IMR-90 (cell line): ENCODE measurements around the gene NTNG2. TPM values are rescaled to one million over a fixed set of nuclear protein-coding genes. Genes with fewer than 3 reads are reported as not detected.

Experiments used
- ATAC-seq: fragments of 200-7000 bp; cut with Tn5 transposase; 2 replicates; pipeline ENCODE4 v1.9.1; 2020; ENCODE audit warnings: low read depth, mild to moderate bottlenecking, moderate library complexity
- BruUV-seq: library from RNA; stranded (reverse); fragments of 400-500 nt; replicated peaks from 2 replicates; lab custom pipeline; 2021; lab: Mats Ljungman, UMichigan
- CTCF ChIA-PET: fragments of 300-600 bp; formaldehyde crosslinking; extraction: SDS; loops from one replicate; lab custom pipeline; 2021; ENCODE audit warnings: antibody characterized with exemption; lab: Yijun Ruan, JAX
- POLR2A ChIA-PET: fragments of 300-600 bp; sonication (Branson Sonifier 250); formaldehyde crosslinking; loops from one replicate; lab custom pipeline; 2022; ENCODE audit warnings: antibody characterized with exemption; ENCODE audit not compliant: unreplicated experiment; lab: Charles Lee
- DNase-seq: peaks from one replicate; pipeline ENCODE4 v3.0.0; 2013
- H2AFZ ChIP-seq: replicated peaks from 2 replicates; pipeline ENCODE3; 2013; ENCODE audit warnings: low read length, mild to moderate bottlenecking; ENCODE audit not compliant: poor library complexity
- H2AK5ac ChIP-seq: 2 replicates; pipeline ENCODE4 v1.6.1; 2013; ENCODE audit warnings: low read depth, low read length, inconsistent platforms
- H2AK9ac ChIP-seq: replicated peaks from 2 replicates; pipeline ENCODE3; 2013; ENCODE audit warnings: mild to moderate bottlenecking, low read depth, low read length, moderate library complexity; ENCODE audit not compliant: poor library complexity
- H2BK120ac ChIP-seq: 2 replicates; pipeline ENCODE4 v1.6.1; 2013; ENCODE audit warnings: low read depth, low read length, inconsistent platforms
- H2BK15ac ChIP-seq: 3 replicates; pipeline ENCODE4 v1.6.1; 2013; ENCODE audit warnings: low read depth, low read length, inconsistent platforms
- H2BK20ac ChIP-seq: 2 replicates; pipeline ENCODE4 v1.6.1; 2013; ENCODE audit warnings: low read depth, mild to moderate bottlenecking, inconsistent platforms, low read length, moderate library complexity
- H2BK5ac ChIP-seq: 2 replicates; pipeline ENCODE4 v1.6.1; 2013; ENCODE audit warnings: mild to moderate bottlenecking, low read depth, low read length, inconsistent platforms; ENCODE audit not compliant: poor library complexity, severe bottlenecking
- H3K14ac ChIP-seq: replicated peaks from 2 replicates; pipeline ENCODE4 v1.6.1; 2013; ENCODE audit warnings: low read depth, low read length, inconsistent platforms
- H3K18ac ChIP-seq: 2 replicates; pipeline ENCODE4 v1.6.1; 2013; ENCODE audit warnings: low read depth, low read length, control low read depth
- H3K23ac ChIP-seq: 2 replicates; pipeline ENCODE4 v1.6.1; 2013; ENCODE audit warnings: low read depth, low read length, inconsistent platforms
- H3K27ac ChIP-seq: 2 replicates; pipeline ENCODE4 v1.5.1; 2013; ENCODE audit warnings: mild to moderate bottlenecking, control low read depth, low read length; ENCODE audit not compliant: insufficient read depth
- H3K27me3 ChIP-seq: 2 replicates; pipeline ENCODE4 v1.6.1; 2013; ENCODE audit warnings: low read length; ENCODE audit not compliant: control insufficient read depth, insufficient read depth
- H3K36me3 ChIP-seq: 2 replicates; pipeline ENCODE4 v1.6.1; 2013; ENCODE audit warnings: low read length, mixed read lengths; ENCODE audit not compliant: control insufficient read depth, insufficient read depth
- H3K4ac ChIP-seq: 2 replicates; pipeline ENCODE4 v1.6.1; 2013; ENCODE audit warnings: low read depth, low read length, inconsistent platforms
- H3K4me1 ChIP-seq: 2 replicates; pipeline ENCODE4 v1.6.1; 2013; ENCODE audit warnings: low read length, mixed read lengths; ENCODE audit not compliant: control insufficient read depth, insufficient read depth
- H3K4me2 ChIP-seq: 2 replicates; pipeline ENCODE4 v1.6.1; 2013; ENCODE audit warnings: low read depth, mild to moderate bottlenecking, control low read depth, low read length, moderate library complexity
- H3K4me3 ChIP-seq: 2 replicates; pipeline ENCODE4 v1.5.1; 2013; ENCODE audit warnings: low read depth, mild to moderate bottlenecking, control low read depth, low read length, moderate library complexity; ENCODE audit not compliant: insufficient read depth
- H3K56ac ChIP-seq: 2 replicates; pipeline ENCODE4 v1.6.1; 2013; ENCODE audit warnings: low read length, inconsistent platforms; ENCODE audit not compliant: insufficient read depth; ENCODE audit errors: extremely low read depth
- H3K79me1 ChIP-seq, 2 experiments: 2 replicates each; pipeline ENCODE4 v1.6.1; 2013; ENCODE audit warnings: low read length in 2 of 2, inconsistent platforms in 1 of 2, low read depth in 1 of 2
- H3K9ac ChIP-seq: 2 replicates; pipeline ENCODE4 v1.6.1; 2013; ENCODE audit warnings: low read depth, low read length, control low read depth
- H3K9me1 ChIP-seq: 2 replicates; pipeline ENCODE4 v1.6.1; 2013; ENCODE audit warnings: low read length, inconsistent platforms; ENCODE audit not compliant: insufficient read depth
- H3K9me3 ChIP-seq: 2 replicates; pipeline ENCODE4 v1.6.1; 2013; ENCODE audit warnings: low read length; ENCODE audit not compliant: control insufficient read depth, insufficient read depth
- H4K20me1 ChIP-seq: 2 replicates; pipeline ENCODE4 v1.6.1; 2013; ENCODE audit warnings: low read length, inconsistent platforms; ENCODE audit not compliant: insufficient read depth
- H4K5ac ChIP-seq: 2 replicates; pipeline ENCODE4 v1.6.1; 2013; ENCODE audit warnings: mild to moderate bottlenecking, low read depth, low read length, control low read depth
- H4K8ac ChIP-seq, 2 experiments: 2 replicates each; pipeline ENCODE4 v1.6.1; 2013; ENCODE audit warnings: low read depth in 2 of 2, low read length in 2 of 2, control low read depth in 1 of 2, inconsistent platforms in 1 of 2
- H4K91ac ChIP-seq: 2 replicates; pipeline ENCODE4 v1.6.1; 2013; ENCODE audit warnings: low read depth, low read length, inconsistent platforms; ENCODE audit not compliant: insufficient read depth
- BHLHE40 ChIP-seq: fragments of 150-350 bp; IDR thresholded peaks from 2 replicates; pipeline ENCODE4 v1.6.1; 2016; ENCODE audit warnings: mild to moderate bottlenecking, low read depth, low read length
- CEBPB ChIP-seq: IDR thresholded peaks from 2 replicates; pipeline ENCODE4 v1.6.1; 2012; ENCODE audit warnings: low read depth, low read length, improper control_type of control experiment
- CHD1 ChIP-seq: IDR thresholded peaks from 2 replicates; pipeline ENCODE4 v1.6.1; 2012; ENCODE audit warnings: low read depth, low read length, improper control_type of control experiment
- CTCF ChIP-seq: conservative IDR thresholded peaks from 2 replicates; pipeline ENCODE4 v1.5.1; 2012; ENCODE audit warnings: mild to moderate bottlenecking, low read depth, low read length, improper control_type of control experiment
- ELK1 ChIP-seq: fragments of 150-350 bp; IDR thresholded peaks from 2 replicates; pipeline ENCODE4 v1.6.1; 2016; ENCODE audit warnings: low read depth, mild to moderate bottlenecking, low read length, moderate library complexity, borderline replicate concordance
- FOS ChIP-seq: fragments of 150-350 bp; IDR thresholded peaks from 2 replicates; pipeline ENCODE4 v1.6.1; 2016; ENCODE audit warnings: low read depth, low read length
- MAFK ChIP-seq: IDR thresholded peaks from 2 replicates; pipeline ENCODE4 v1.6.1; 2012; ENCODE audit warnings: low read depth, low read length, improper control_type of control experiment
- MAZ ChIP-seq: IDR thresholded peaks from 2 replicates; pipeline ENCODE4 v1.6.1; 2012; ENCODE audit warnings: low read depth, mild to moderate bottlenecking, low read length, improper control_type of control experiment, moderate library complexity, borderline replicate concordance
- MXI1 ChIP-seq: IDR thresholded peaks from 2 replicates; pipeline ENCODE4 v1.6.1; 2012; ENCODE audit warnings: low read depth, mild to moderate bottlenecking, low read length, moderate library complexity, borderline replicate concordance
- NFE2L2 ChIP-seq: fragments of 150-350 bp; IDR thresholded peaks from 2 replicates; pipeline ENCODE4 v1.6.1; 2016; ENCODE audit warnings: low read depth, mild to moderate bottlenecking, low read length
- POLR2A ChIP-seq: IDR thresholded peaks from 2 replicates; pipeline ENCODE4 v1.6.1; 2012; ENCODE audit warnings: mild to moderate bottlenecking, low read depth, low read length
- RAD21 ChIP-seq: IDR thresholded peaks from 2 replicates; pipeline ENCODE4 v1.6.1; 2012; ENCODE audit warnings: low read length, improper control_type of control experiment
- RCOR1 ChIP-seq: IDR thresholded peaks from 2 replicates; pipeline ENCODE4 v1.6.1; 2012; ENCODE audit warnings: mild to moderate bottlenecking, low read length, improper control_type of control experiment; ENCODE audit not compliant: insufficient replicate concordance
- RFX5 ChIP-seq: IDR thresholded peaks from 2 replicates; pipeline ENCODE4 v1.8.0; 2012; ENCODE audit warnings: low read depth, mild to moderate bottlenecking, low read length, moderate library complexity
- SMC3 ChIP-seq: fragments of 150-350 bp; IDR thresholded peaks from 2 replicates; pipeline ENCODE4 v1.6.1; 2016; ENCODE audit warnings: low read depth, mild to moderate bottlenecking, antibody characterized with exemption, low read length, moderate library complexity
- USF2 ChIP-seq: fragments of 150-350 bp; IDR thresholded peaks from 2 replicates; pipeline ENCODE4 v1.6.1; 2017; ENCODE audit warnings: mild to moderate bottlenecking, antibody characterized with exemption, low read length, low read depth
- WGBS, 2 experiments: methylation state at CpG; one replicate each; pipeline versions ENCODE4 v1.1.5 to v1.1.7; 2013; ENCODE audit warnings: missing lambda C conversion rate in 2 of 2; ENCODE audit not compliant: insufficient read length in 1 of 2; ENCODE audit errors: extremely low coverage in 2 of 2; 5-methylcytosine and 5-hydroxymethylcytosine counted together
- dilution Hi-C: fragments of 300-500 bp; cut with HindIII; formaldehyde crosslinking; loops from one replicate; pipeline ENCODE4 v1.14.3; 2018; ENCODE audit warnings: low sequenced_read_pairs; ENCODE audit not compliant: unreplicated experiment
- in situ Hi-C: fragments of 300-500 bp; cut with MboI; formaldehyde crosslinking; loops from 3 replicates; pipeline ENCODE4 v1.14.3; 2019; ENCODE audit warnings: low sequenced_read_pairs, inconsistent platforms, mixed read lengths
- intact Hi-C: fragments of 100-400 bp; cut with micrococcal nuclease; formaldehyde crosslinking; loops from 2 replicates; pipeline ENCODE4 v1.10.0; 2022
- polyA plus RNA-seq, 3 experiments: library from polyadenylated mRNA; depleted of rRNA; stranded (reverse); fragments of >200 nt; gene quantifications; 2 replicates each; pipeline ENCODE4 v1.2.3, GENCODE V29; 2012; ENCODE audit warnings: low replicate concordance in 1 of 3
- total RNA-seq: library from RNA; depleted of rRNA; stranded (reverse); fragments of >200 nt; gene quantifications from 2 replicates; pipeline ENCODE4 v1.2.3, GENCODE V29; 2012

Gene NTNG2
- total and polyA plus RNA-seq, 2 of the 4 experiments (the other 2 are of a cell fraction): 0.54 to 0.84 TPM

- Histone ChIP-seq H4K8ac (no peak overlapping the region), H3K9me3 (no peaks in the 10 kb centered on the region), H4K91ac (no peak overlapping the region), H3K14ac (no peak overlapping the region), H3K27me3 (peaks cover 91% of the 10 kb centered on the region), H3K18ac (no peak overlapping the region), H3K4me1 (no peaks in the 10 kb centered on the region), H3K56ac (no peak overlapping the region), H3K4me2 (no peak overlapping the region), H2AK9ac (no peak overlapping the region), H2BK120ac (no peak overlapping the region), H3K9ac (no peak overlapping the region), H4K5ac (no peak overlapping the region), H4K20me1 (no peaks in the 10 kb centered on the region; the same call in 1 of the 2 replicates), H2AFZ (no peak overlapping the region), H2BK20ac (no peak overlapping the region), H3K27ac (no peak overlapping the region), H3K36me3 (no peaks in the 10 kb centered on the region), H3K23ac (no peak overlapping the region), H2BK15ac (no peak overlapping the region), H3K4ac (no peak overlapping the region), H2AK5ac (no peak overlapping the region), H2BK5ac (no peak overlapping the region), H3K79me1 (no peaks in the 10 kb centered on the region), H3K9me1 (no peaks in the 10 kb centered on the region), H3K4me3 (no peak overlapping the region)
- DNase-seq: no peak
- ChIA-PET POLR2A (no interaction called here), CTCF (no interaction called here)
- in situ Hi-C loops: no loop called here
- no peak for TF ChIP-seq BHLHE40
- TF ChIP-seq RCOR1: no peak
- TF ChIP-seq MAZ: no peak
- TF ChIP-seq FOS: no peak
- TF ChIP-seq USF2: no peak
- no peak for TF ChIP-seq CHD1
- no peak for TF ChIP-seq ELK1
- TF ChIP-seq SMC3: no peak
- TF ChIP-seq NFE2L2: no peak
- TF ChIP-seq MAFK: no peak
- TF ChIP-seq MXI1: no peak
- no peak for TF ChIP-seq POLR2A
- no peak for TF ChIP-seq RFX5
- no peak for TF ChIP-seq CEBPB
- no peak for TF ChIP-seq CTCF
- no peak for TF ChIP-seq RAD21
- BruUV-seq: no TSS peak
- intact Hi-C loops: no loop called here
- ATAC-seq: no peak
- dilution Hi-C loops: no loop called here
- WGBS, 2 experiments: no CpG with 5 or more reads among the region's 3 CpGs
These were observed 6.3 kb upstream of the NTNG2 start for GRCh38 chr9:132155568-132155895.
